Caki2 (cell line): ENCODE measurements around the gene SLMAP. TPM values are rescaled to one million over a fixed set of nuclear protein-coding genes. Genes with fewer than 3 reads are reported as not detected.

Experiments
- DNase-seq: peaks from one replicate; pipeline ENCODE4 v3.0.0-alpha.2; 2015; ENCODE audit warnings: low read depth
- in situ Hi-C: cut with HindIII; loops from 2 replicates; pipeline ENCODE4 v1.10.0; 2016; ENCODE audit warnings: low sequenced_read_pairs, low pct_unique_long_range_greater_than_20kb, mixed read lengths
- total RNA-seq: library from RNA; depleted of rRNA; stranded (reverse); fragments of >200 nt; shearing (Covaris generic); gene quantifications from 2 replicates; pipeline ENCODE4 v1.2.3, GENCODE V29; 2014; ENCODE audit warnings: low replicate concordance

Gene SLMAP
- total RNA-seq, 1 experiment from 2014 or later: 20.4 TPM

DNA sequence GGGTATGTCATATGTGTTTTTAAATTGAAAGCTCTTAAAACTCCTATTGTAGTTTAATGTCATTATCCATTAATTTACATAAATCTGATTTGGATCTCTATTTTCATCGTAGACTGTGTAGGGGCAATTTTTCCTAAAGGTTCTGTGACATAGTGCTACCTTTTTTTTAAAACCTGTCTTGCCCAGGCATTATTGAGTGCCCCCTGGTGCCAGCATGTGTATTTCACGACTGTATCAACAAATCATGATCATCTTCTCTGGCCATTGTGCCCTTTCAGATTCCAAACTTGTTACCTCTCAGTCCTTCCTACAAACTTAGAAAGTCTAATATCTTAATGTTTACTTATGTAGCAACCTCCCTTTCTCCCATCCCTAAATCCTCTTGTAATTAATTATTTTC is 154.9 kb downstream of the SLMAP start:
- in situ Hi-C loops: no loop called here

DNA sequence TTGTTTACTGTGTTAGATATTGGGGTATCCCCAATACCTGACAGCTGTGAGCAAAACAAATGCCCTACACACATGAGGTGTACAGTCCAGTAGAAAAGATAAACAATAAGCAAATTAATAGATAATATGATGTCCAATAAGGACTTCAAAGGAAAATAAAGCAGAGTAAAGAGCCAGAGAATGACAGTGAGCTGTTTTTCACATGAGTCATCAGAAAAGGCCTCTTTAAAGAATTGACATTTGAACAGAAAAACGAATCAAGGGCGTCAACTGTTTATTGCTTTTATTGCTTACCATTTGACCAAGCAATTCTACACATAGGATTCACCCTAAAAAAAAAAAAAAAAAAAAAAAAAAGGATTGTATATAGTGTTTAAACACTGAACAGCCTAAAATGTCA is 155.5 kb downstream of the SLMAP start:
- in situ Hi-C loops: no loop called here
- DNase-seq: no peak

More for the DNA sequence above, 154.9 kb downstream of the SLMAP start:
- no peak for DNase-seq

DNA sequence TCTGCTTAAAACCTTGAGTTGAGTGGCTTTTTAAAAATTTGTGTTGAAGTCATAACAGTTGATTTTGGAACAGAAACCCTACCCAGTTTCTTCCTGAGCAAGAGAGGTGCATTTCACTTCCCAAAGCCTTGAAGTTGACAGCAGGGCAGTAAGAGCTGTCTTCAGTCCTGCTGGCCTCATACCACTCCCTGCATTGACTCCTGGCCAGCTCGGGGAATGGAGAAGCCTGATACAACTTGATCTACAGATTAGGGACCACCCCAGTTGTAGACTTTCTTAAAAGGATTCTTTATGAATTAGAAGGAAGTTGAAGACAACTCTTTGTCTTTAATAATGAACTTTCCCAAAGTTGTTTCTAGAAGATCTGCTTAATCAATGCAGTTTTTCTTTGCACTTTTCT is 161.5 kb downstream of the SLMAP start:
- DNase-seq: no peak
- in situ Hi-C loops: no loop called here

DNA sequence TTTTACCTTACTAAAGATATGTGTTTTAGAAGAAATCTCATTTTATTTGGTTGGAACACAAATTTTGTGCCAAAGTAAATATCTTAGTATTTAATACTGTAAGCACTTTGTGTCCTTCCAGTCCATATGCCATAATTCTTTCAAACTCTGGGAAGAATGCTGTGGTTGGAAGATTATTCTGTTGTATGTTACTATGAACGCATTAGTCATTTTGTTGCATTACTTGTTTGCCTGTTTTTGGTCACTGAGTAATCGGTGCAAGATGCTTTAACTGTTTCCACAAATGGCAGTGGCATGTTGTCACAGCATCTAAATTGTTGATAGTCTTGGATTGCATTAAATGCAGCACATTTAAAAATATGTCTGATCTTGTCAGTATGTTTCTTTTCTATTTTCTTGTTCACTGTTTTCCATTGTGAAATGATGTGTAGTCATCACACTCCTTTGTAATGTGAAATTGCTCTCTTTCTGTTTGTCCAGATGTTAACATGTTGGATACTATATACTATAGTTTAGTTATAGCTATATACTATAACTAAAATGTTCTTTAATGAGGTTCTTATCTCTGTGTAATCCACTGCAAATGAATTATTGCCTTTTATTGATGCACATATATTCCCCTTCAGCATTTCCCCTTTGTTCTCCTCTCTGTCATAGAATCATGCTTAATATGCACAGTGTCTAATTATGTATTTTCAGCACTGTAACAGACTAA is 162.2 kb downstream of the SLMAP start:
- DNase-seq: no peak
- in situ Hi-C loops: no loop called here

DNA sequence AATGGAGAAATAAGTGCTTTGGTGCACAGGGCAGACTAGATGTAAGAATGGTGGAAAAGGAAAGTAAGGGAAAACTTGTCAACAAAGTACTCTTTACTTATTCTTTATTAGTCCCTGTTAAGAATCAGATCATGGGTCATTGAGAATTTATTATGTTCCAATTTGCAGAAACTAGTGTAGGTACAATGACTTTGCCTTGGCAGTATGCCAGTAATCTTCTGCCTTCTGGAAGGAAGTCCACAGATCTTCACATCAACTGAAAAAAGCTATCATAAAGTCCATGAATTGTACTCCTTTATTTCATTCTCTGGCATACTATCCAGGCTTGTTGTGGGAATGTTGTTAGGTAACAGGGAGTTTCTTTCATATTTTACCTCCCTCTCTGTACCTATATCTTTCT is 163.9 kb downstream of the SLMAP start:
- in situ Hi-C loops: no loop called here
- DNase-seq: no peak

DNA sequence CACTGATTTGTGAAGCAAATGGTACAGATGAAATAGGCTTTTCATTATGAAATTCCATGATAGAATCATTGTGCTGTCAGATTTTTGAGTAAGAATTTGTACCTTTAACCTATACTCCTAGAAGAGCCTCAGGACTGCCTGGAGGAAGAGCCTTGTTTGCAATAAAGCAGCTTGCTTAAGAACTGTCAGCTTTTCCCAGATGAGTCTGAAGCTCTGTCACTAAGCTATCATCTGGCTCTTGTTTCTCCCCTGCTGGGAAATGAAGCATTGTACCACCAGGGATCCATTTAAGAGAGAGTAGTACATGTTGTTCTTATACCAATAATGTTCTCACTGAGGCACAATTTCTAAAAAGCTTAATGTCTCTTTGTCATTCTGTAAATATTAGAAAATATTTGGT is 167.0 kb downstream of the SLMAP start:
- in situ Hi-C loops: no loop called here
- DNase-seq: no peak

DNA sequence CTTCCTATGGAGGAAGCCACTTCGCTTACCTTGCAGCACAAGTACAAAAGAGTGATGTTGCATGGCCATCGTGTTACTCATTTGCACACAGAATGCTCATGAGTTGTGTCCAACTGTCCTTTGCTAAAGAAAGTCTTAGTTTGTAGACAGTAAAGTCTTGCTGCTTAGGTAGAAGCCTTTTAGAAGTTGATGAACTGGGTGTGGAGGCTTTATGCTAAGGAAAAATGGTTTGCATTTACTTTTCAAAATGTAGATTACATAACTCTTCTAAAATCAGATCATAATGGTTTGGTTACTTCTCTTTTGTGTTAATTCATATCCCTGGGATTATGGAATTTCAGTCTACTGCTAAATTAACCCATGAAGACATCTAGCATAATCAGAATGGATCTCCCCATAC is 167.6 kb downstream of the SLMAP start:
- in situ Hi-C loops: no loop called here
- no peak for DNase-seq

DNA sequence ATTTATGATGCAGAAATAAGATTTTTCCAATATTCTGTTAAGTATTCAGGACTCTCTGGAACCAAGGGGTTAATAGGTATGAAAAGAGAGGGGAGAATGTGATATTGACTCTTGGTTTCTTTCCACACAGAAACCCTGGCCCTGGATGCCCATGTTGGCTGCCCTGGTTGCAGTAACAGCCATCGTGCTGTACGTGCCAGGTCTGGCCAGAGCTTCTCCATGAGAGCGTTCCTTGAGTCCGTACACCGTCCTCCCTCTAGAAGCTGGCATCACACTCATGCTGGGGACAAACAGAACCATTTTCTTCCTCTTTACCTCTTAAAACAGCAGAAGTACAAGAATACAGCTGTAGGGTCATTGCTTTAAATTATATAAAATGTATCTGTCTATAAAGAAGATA is 171.1 kb downstream of the SLMAP start:
- no peak for DNase-seq
- in situ Hi-C loops: no loop called here

DNA sequence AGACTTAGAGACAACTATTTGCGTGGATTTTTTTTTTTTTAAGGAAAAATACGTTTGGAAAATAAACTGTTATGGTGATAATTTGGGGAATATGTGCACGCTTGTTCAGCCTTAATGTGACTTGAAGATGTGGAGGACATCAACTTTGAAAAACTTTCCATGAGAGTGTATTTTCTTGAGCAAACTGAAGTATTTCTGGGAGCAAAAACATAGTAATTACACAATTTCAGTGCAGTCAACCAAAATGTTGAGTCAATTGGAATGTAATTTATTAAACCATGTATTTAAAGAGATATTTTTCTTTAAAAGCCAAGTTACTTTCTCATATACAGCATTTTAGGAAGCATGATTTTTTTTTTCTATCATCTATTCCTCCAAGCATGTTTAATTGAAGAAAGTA is 171.8 kb downstream of the SLMAP start:
- in situ Hi-C loops: no loop called here
- no peak for DNase-seq

DNA sequence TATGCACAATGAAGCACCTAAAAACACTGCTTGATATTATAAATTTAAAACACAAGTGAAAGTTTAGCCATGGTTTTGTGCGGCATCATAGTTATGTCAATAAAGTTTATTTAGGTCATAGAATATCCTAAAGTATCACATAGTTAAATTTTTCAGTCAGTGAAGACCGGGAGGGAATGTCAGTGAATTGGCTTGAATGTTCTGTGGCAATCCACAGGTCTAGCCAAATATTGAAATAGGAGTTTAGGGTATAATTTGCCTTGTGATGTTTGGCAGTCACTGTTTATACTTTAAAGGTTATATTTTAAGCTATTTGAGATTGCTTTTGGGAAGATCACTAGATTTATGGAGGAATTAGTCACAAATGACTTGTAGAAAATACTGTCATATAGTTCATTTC is 172.4 kb downstream of the SLMAP start:
- no peak for DNase-seq
- in situ Hi-C loops: no loop called here

DNA sequence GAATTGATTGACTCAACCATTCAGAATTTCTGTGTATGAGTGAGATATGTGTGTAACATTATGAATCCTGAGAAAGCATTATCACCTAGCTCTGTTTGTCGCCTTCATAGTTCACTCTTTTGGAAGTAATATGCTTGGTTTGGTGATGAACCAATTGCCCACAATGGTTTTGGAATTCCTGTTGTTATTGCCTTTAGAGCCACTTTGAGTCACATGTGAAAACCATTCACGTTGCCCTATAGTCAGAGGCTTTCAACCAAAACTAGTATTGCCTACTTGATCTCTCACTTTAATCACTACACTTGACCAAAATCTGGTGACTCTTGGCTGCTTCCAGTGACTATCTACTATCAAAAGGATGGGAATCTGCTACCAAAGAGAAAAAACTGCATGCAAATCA is 173.9 kb downstream of the SLMAP start:
- in situ Hi-C loops: no loop called here
- no peak for DNase-seq

DNA sequence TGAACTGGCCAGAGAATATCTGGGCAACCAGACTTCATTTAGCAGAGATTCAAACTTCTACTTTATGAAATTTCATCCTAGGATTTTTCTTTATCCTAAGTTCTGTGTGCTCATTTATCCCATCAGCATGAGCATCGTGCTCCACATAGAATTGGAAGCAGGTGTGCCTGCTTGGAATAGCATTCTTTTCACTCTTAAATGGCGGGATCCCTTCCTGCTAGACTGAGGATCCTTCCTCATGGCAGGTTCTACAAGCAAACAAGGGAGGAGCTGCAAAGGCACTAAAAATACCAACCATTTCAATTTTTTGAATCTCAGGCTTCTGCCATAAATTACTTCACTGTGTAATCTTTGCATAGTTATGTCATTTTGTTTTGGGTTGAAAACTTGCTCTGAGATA is 177.5 kb downstream of the SLMAP start:
- in situ Hi-C loops: no loop called here

DNA sequence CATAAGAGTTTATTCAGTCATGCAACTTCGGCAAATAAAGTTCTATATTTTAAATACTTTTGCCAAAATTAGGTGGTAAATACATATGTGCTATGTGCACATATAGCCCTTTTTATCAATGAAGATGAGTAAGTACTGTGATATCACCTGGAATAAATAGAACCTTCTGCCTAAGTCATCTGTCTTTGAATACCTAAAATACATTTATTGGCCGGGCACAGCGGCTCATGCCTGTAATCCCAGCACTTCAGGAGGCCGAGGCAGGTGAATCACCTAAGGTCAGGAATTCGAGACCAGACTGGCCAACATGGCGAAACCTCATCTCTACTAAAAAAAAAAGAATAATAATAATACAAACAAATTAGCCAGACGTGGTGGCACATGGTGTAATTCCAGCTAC is 178.3 kb downstream of the SLMAP start:
- in situ Hi-C loops: no loop called here
- DNase-seq: no peak

More for the DNA sequence above, 177.5 kb downstream of the SLMAP start:
- DNase-seq: no peak

DNA sequence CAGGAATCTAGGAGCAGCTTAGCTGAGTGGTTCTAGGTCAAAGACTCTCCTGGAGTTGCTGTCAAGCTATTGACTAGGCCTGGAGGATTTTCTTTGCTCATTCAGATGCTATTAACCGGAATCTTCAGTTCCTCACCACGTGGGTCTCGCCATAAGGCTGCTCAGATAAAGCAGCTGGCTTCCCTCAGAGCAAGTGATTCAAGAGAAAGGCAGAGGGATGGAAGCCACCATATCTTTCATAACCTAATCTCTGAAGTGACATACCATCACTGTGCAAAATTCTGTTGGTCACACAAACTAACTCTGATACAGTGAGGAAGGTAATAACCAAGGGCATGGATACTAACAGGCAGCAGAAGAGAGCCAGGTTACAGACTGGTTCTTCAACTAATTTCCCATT is 179.4 kb downstream of the SLMAP start:
- in situ Hi-C loops: no loop called here
- no peak for DNase-seq

DNA sequence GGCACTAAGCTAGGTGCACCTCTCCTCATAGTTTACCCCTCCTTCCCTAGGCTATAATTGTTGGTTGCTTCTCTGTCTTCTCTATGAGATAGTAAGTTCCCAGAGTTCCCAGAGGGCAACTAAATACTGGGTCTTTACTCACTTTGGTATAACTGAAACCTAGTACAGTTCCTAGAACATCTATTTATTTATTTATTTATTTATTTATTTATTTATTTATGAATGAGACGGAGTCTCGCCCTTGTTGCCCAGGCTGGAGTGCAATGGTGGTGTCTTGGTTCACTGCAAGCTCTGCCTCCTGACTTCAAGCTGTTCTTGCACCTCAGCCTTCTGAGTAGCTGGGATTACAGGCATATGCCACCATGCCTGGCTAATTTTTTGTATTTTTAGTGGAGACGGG is 181.0 kb downstream of the SLMAP start:
- in situ Hi-C loops: no loop called here
- no peak for DNase-seq

DNA sequence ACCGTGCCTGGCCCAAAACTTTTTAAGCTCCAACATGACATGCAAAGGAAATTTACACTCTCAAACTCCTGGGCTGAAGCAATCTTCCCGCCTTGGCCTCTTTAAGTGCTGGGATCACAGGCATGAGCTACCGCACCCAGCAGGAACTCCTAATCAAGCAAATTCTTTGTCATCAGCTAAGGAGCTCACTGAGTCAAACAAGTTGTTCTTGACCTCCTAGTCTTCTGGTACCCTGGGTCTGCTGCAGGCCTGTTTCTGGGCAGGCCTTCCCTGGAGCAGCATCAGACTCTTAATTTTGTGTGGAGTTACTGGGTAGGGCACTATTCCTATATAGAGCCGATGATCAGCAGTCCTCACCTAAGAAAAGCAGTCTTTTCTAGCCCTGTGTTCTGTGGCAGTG is 183.7 kb downstream of the SLMAP start:
- no peak for DNase-seq
- in situ Hi-C loops: no loop called here

DNA sequence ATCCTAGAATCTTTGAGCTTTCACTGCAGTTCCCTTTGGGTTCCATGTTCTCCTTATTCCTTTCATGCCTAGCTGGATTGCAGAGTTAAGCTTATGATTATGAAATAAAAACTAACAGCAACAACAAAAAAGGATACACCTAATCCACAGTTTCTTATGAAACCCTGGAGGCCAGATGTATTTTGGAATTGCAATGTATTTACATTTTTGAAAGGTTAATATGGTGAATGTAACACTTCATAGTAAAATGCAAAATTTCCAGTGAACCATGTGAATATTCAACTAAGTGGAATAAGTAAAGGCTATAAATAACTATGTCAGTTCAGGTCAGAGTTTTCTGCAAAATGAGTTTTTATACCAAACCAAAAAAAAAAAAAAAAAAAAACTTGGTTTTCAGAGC is 186.3 kb downstream of the SLMAP start:
- in situ Hi-C loops: no loop called here
- DNase-seq: no peak

DNA sequence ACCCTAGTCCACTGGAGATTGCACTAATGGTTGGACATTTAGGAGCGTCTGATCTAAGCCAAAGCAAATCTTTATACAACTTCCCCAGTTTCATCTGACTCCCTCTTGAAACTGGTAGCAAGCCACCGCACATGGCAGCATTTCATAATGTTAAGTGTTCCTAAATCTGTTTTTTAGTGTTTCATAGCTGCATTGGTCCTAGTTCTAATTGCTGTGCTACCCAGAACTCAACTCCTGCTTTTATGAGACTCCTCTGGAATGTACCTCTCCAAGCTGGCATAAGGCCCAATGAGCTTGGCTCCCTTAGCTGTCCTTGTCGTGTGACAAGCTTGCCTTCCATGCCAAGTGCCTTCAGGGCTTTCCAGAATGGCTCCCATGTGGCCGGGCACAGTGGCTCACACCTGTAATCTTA is 186.8 kb downstream of the SLMAP start:
- in situ Hi-C loops: no loop called here
- no peak for DNase-seq

DNA sequence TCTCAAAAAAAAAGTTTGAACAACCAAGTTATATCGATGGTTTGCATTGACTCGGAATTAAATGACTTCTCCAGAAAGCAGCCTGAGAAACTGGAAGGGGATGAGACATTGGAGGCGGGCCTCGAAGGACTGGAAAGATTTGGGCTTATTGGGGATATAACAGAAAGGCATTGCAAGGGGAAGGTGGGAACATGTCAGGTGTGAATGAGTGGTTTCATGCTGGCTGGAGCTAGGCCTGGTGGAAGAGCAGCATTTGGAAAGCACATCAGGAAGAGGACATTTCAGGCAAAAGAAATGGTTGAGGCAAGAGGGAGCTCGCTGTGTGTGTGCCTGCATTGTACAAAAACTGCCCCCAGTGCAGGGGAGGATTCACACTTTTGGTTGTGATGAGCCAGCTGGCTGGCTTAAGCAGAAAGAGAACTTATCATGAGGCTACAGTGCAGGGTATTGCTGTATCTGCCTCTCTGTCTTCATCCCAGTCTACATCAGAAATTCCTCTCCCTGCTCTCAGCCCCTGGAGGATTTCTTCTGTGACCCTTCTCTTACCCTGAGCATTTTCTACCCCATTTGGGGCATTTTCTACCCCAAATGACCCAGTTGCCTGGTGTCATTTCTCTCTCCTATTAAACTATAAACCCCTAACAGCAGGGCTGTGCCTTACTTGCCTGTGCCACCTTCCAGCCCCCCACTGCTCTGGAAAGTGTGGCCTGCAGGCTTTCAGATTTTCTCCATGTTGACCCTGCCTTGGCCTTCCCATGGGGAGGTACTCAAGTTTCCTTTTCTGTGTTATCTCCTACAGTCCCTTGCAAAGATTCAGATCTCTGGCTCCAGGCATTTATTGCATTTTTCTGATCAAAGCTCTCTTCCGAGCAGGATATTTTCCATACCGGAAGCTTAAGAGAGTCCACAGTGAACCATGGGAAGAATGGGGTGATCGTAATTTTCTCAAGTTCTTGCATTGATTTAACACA is 187.7 kb downstream of the SLMAP start:
- in situ Hi-C loops: no loop called here
- no peak for DNase-seq

DNA sequence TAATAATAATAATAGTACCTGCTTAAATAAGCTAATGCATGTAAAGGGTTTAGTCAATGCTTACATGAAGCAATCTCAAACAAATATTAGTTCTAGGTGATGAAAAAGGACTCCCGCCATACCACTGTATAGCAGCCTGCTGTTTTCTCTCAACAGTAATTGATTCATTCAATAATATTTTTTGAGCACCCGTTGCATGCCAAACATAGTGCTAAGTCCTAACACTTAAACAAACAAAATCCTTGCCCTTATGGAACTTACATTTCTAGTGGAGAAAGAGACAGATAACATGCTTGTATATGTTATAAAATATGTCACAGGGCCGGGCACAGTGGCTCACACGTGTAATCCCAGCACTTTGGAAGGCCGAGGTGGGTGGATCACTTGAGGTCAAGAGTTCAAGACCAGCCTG is 190.9 kb downstream of the SLMAP start:
- in situ Hi-C loops: no loop called here
- DNase-seq: no peak
